Ishikawa (cell line): ENCODE results near the gene MTUS2.

Source experiments
- CEBPB ChIP-seq: IDR thresholded peaks from 2 replicates; pipeline ENCODE4 v1.6.1; 2012
- CREB1 ChIP-seq: IDR thresholded peaks from 2 replicates; pipeline ENCODE4 v1.6.1; 2012; ENCODE audit warnings: low read depth
- RAD21 ChIP-seq: IDR thresholded peaks from 2 replicates; pipeline ENCODE4 v1.6.1; 2012; ENCODE audit warnings: low read depth
- YY1 ChIP-seq: IDR thresholded peaks from 2 replicates; pipeline ENCODE4 v1.6.1; 2012; ENCODE audit warnings: low read depth
- TF ChIP-seq, protein P1 (sequence below): IDR thresholded peaks from 2 replicates; pipeline ENCODE4 v1.6.1; 2012; ENCODE audit warnings: low read depth, mild to moderate bottlenecking

DNA sequence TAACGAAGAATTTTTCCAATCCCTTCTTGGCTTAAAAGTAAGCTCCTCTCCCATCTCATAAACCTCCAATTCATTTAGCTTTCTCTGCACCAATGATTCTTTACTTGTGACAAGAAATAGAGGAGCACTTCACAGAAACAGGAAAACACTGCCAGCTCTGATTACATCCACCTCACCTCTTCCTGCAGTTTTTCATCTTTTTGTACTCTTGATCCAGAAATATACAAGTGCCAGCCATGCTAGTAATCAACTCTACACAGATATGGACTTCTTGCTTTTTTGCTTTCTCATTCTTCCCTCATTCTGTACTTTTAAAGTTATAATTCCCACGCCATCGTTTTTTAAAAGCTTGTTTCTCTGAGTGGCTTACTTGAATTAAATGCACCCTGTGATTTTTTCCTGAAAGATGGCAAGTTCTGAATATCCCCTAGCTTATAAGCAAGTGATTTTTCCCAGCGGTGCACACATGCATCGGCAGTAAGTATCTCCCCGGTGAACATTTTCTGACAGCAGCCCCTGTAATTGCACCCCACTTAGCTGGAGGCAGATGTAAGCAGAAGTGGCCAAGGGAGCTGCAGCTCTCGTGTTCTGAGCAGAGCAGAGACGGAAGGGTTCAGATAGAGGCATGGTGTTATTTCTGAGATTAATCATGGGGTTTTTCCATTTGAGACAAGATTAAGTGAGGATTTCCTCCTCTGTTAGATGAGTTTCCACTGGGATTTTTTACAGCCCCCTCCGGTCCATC is 434.7 kb downstream of the MTUS2 start:
- TF ChIP-seq YY1, result no peak
- TF ChIP-seq, protein P1, sequence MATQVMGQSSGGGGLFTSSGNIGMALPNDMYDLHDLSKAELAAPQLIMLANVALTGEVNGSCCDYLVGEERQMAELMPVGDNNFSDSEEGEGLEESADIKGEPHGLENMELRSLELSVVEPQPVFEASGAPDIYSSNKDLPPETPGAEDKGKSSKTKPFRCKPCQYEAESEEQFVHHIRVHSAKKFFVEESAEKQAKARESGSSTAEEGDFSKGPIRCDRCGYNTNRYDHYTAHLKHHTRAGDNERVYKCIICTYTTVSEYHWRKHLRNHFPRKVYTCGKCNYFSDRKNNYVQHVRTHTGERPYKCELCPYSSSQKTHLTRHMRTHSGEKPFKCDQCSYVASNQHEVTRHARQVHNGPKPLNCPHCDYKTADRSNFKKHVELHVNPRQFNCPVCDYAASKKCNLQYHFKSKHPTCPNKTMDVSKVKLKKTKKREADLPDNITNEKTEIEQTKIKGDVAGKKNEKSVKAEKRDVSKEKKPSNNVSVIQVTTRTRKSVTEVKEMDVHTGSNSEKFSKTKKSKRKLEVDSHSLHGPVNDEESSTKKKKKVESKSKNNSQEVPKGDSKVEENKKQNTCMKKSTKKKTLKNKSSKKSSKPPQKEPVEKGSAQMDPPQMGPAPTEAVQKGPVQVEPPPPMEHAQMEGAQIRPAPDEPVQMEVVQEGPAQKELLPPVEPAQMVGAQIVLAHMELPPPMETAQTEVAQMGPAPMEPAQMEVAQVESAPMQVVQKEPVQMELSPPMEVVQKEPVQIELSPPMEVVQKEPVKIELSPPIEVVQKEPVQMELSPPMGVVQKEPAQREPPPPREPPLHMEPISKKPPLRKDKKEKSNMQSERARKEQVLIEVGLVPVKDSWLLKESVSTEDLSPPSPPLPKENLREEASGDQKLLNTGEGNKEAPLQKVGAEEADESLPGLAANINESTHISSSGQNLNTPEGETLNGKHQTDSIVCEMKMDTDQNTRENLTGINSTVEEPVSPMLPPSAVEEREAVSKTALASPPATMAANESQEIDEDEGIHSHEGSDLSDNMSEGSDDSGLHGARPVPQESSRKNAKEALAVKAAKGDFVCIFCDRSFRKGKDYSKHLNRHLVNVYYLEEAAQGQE, result no peak
- TF ChIP-seq CREB1, result no peak
- no peak for TF ChIP-seq RAD21
- no peak for TF ChIP-seq CEBPB
